ENCODE measurements around the gene CRACDL. TPM values are rescaled to one million over a fixed set of nuclear protein-coding genes. Genes with fewer than 3 reads are reported as not detected.

CRACDL gene
- total and polyA plus RNA-seq, 2 experiments from 2014 or later = 0.06 to 0.32 TPM

DNA sequence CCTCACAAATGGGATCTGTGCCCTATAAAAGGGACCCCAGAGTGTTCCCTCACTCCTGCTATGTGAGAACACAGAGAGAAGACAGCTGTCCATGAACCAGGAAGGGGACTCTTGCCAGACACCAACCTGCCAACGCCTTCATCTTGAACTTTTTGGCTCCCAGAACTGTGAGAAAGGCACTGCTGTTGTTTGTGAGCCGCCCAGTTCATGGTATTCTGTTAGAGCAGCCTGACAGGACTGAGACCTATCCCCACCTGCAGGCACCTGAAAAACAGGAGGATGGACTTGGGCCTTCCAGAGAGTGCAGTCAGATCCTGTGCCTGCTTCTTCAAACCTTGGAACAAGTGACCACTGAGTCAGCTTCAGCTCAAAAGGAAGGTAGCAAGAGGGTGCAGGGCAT lies 51.4 kb downstream of the CRACDL start:
- Histone ChIP-seq H3K27me3 (no peaks in the 10 kb centered on the region), H3K4me3 (no peak overlapping the region), H3K27ac (no peak overlapping the region), H3K4me1 (ENCODE audit: low read depth) (no peaks in the 10 kb centered on the region), H3K9me3 (ENCODE audit: low read depth) (no peaks in the 10 kb centered on the region), H3K36me3 (no peaks in the 10 kb centered on the region)
- no peak for DNase-seq (ENCODE audit: low read depth in 1 of 2, low spot score in 1 of 2)
- TF ChIP-seq, protein P1, sequence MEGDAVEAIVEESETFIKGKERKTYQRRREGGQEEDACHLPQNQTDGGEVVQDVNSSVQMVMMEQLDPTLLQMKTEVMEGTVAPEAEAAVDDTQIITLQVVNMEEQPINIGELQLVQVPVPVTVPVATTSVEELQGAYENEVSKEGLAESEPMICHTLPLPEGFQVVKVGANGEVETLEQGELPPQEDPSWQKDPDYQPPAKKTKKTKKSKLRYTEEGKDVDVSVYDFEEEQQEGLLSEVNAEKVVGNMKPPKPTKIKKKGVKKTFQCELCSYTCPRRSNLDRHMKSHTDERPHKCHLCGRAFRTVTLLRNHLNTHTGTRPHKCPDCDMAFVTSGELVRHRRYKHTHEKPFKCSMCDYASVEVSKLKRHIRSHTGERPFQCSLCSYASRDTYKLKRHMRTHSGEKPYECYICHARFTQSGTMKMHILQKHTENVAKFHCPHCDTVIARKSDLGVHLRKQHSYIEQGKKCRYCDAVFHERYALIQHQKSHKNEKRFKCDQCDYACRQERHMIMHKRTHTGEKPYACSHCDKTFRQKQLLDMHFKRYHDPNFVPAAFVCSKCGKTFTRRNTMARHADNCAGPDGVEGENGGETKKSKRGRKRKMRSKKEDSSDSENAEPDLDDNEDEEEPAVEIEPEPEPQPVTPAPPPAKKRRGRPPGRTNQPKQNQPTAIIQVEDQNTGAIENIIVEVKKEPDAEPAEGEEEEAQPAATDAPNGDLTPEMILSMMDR (IDR thresholded peaks at IDR 0.05; ENCODE audit: low read depth, low read length) = no peak

DNA sequence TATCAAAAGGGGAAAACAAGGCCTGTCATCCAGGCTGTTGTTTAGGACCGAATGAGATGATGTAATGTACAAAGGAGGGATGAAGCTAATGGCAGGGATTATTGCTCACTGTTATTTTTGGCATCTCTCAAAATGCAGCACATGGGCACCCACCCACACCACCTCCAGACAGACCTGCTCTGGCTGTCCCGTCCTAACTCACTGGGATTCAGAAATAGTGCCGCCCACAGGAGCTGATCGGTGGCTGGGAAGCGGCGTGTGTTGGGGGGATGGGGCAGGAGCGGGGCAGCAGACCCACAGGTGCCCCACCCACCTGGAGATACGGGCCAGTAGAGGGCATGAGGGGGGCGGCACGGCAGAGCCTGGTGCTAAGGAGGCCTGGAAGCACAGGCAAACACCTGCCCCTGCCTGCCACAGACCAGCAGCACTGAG lies 52.2 kb downstream of the CRACDL start:
- no peak for DNase-seq (ENCODE audit: low read depth in 1 of 2, low spot score in 1 of 2)
- H3K27ac ChIP-seq = no peak overlapping the region
- H3K9me3 ChIP-seq (ENCODE audit: low read depth) = no peaks in the 10 kb centered on the region
- no peaks in the 10 kb centered on the region for H3K36me3 ChIP-seq
- no peaks in the 10 kb centered on the region for H3K4me1 ChIP-seq (ENCODE audit: low read depth)
- H3K4me3 ChIP-seq = no peak overlapping the region
- H3K27me3 ChIP-seq = no peaks in the 10 kb centered on the region
- TF ChIP-seq, protein P1 (IDR thresholded peaks at IDR 0.05; ENCODE audit: low read depth, low read length) = no peak

DNA sequence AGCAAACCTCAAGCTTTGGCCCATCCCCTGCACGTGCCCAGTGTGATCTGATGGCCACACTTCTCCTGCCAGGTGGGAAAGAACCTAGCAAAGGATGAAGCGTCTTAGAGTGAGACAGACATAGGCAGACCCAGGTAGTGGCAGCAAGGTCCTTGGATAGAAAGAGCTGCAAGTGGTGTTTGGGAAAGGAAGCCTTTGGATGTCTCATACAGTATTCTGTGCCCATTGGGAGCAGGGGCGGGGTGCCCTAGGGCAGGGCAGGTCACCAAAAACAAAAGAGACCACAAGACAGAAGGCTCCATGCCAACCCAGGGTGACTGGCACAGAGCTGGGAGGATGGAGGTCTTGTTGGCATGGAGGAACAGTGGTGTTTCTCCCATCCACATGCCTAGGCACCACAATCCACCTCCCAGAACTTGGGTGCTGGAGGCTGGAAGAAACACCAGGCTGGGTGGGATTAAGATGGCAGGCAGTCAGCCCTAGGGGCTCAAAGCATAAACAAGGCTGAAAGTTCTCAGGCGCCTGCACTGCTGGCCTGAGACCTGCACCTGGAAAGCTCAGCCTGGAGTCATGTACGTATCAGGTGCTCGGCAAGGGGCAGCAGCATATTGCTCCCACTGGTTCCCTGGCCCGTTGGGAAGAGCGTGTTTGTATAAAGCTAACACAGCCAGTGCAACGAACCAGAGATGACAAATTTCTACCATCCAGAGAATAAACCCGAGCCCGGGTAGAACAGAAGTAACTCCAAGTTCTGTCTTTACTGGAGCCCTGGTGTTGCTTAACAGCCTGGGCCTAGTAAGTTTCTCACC lies 52.9 kb downstream of the CRACDL start:
- H3K27ac ChIP-seq = no peak overlapping the region
- TF ChIP-seq, protein P1 (IDR thresholded peaks at IDR 0.05; ENCODE audit: low read depth, low read length) = no peak
- H3K4me3 ChIP-seq = no peak overlapping the region
- no peaks in the 10 kb centered on the region for H3K36me3 ChIP-seq
- no peaks in the 10 kb centered on the region for H3K27me3 ChIP-seq
- no peak for DNase-seq (ENCODE audit: low read depth in 1 of 2, low spot score in 1 of 2)
- no peaks in the 10 kb centered on the region for H3K4me1 ChIP-seq (ENCODE audit: low read depth)
- no peaks in the 10 kb centered on the region for H3K9me3 ChIP-seq (ENCODE audit: low read depth)

DNA sequence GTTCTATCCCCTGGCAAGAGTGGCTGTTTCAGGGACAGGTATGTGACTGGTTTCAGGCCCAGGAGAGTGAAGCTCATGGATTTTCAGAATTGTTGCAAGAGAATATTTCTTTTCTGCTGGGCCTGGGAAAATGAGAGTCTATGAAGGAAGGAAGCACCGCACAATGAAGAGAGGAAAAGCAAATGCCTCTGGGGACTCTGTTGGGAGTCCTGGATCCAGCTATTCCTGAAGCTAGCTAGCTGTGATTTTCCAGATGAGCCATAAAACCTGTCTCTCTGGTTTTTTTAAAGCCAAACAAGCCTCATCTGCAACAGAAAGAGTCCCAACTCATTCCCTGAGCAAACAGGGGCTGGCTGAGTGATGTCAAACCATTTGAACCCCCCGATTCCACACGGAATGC lies 53.7 kb downstream of the CRACDL start:
- TF ChIP-seq, protein P1 (IDR thresholded peaks at IDR 0.05; ENCODE audit: low read depth, low read length) = no peak
- H3K27me3 ChIP-seq = no peaks in the 10 kb centered on the region
- no peak overlapping the region for H3K27ac ChIP-seq
- H3K9me3 ChIP-seq (ENCODE audit: low read depth) = no peaks in the 10 kb centered on the region
- H3K4me1 ChIP-seq (ENCODE audit: low read depth) = no peaks in the 10 kb centered on the region
- H3K36me3 ChIP-seq = no peaks in the 10 kb centered on the region
- DNase-seq (ENCODE audit: low read depth in 1 of 2, low spot score in 1 of 2) = no peak
- H3K4me3 ChIP-seq = no peak overlapping the region

DNA sequence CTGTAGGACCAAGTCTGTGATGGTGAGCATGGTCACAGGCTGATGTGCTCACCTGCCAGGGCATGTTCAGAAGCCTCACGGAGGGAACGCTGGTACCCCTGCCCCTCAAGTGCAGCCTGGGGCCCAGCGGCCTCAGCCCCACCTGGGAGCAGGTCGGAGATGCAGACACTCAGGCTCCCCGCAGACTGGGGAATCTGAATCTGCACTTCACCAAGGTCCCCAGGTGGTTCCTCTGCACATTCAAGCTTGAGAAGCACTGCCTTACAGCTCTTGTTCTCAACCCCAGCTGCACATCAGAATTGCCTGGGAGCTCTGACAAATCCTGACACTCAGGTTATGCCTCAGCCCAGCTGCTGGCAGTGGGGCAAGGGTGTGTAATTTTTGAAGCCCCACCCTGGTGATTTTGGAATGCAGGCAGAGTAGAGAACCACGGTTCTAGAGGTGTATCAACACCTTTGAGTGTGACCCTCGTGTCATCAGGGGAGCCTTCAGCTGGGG lies 54.8 kb downstream of the CRACDL start:
- no peak overlapping the region for H3K4me3 ChIP-seq
- H3K27me3 ChIP-seq = no peaks in the 10 kb centered on the region
- no peaks in the 10 kb centered on the region for H3K9me3 ChIP-seq (ENCODE audit: low read depth)
- TF ChIP-seq, protein P1 (IDR thresholded peaks at IDR 0.05; ENCODE audit: low read depth, low read length) = no peak
- no peak for DNase-seq (ENCODE audit: low read depth in 1 of 2, low spot score in 1 of 2)
- H3K4me1 ChIP-seq (ENCODE audit: low read depth) = no peaks in the 10 kb centered on the region
- no peaks in the 10 kb centered on the region for H3K36me3 ChIP-seq
- H3K27ac ChIP-seq = no peak overlapping the region

All from cardiac muscle cell (in vitro differentiated cells and primary cell).